Measurements from ENCODE around the gene USP11.
A peak's percentile ranks its signal among the peaks of the same experiment; 100 is the strongest.

Gene USP11

DNA sequence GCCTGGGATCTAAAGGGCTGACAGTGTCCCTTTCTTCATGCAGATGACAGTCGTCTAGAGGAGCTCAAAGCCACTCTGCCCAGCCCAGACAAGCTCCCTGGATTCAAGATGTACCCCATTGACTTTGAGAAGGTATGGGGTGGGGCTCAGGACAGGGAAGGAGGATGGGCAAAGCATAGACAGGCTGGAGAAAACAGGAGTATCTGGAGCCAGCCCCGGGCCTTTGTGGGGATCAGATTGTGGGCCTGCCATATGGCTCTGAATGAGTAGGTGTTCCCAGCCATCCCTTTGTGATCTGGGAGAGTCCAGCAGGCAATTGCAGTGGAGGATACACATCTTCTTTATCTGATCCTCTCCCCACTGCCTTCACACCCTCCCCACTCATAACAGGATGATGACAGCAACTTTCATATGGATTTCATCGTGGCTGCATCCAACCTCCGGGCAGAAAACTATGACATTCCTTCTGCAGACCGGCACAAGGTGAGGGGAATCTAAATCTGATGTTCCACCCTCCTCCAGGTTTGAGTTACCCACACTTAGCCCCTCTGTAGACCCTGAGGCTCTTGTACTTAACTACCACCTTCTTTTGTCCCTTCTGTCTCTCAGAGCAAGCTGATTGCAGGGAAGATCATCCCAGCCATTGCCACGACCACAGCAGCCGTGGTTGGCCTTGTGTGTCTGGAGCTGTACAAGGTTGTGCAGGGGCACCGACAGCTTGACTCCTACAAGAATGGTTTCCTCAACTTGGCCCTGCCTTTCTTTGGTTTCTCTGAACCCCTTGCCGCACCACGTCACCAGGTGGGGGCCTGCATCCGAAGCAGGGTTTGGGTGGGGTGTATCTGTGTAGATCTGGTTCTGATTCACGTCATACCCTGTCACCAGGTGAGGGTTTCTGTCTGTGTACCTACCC is 20.2 kb upstream of the USP11 start:
- no peak for DNase-seq (ENCODE audit: low spot score)
- no peak overlapping the region for H3K27ac ChIP-seq
- no peak for TF ChIP-seq CTCF (IDR thresholded peaks at IDR 0.05)
- no peak overlapping the region for H3K4me3 ChIP-seq

DNA sequence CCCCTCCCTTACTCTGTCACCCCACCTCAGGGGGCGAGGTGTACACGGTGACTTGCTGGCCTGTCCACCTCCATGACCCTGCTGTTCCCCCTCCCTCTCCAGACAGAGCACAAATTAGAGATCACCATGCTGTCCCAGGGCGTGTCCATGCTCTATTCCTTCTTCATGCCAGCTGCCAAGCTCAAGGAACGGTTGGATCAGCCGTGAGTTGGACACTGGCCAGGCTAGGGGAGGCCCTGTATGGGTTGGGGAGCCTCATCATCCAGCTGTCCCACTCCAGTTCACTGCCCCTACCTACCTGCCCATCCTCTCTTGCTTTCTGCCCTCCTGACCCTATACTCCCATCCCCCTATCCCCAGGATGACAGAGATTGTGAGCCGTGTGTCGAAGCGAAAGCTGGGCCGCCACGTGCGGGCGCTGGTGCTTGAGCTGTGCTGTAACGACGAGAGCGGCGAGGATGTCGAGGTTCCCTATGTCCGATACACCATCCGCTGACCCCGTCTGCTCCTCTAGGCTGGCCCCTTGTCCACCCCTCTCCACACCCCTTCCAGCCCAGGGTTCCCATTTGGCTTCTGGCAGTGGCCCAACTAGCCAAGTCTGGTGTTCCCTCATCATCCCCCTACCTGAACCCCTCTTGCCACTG is 18.3 kb upstream of the USP11 start:
- Histone ChIP-seq H3K27ac (no peak overlapping the region), H3K4me3 (no peak overlapping the region)
- DNase-seq (ENCODE audit: low spot score): no peak
- no peak for TF ChIP-seq CTCF (IDR thresholded peaks at IDR 0.05)

GRCh38 chrX:47215291-47215900 is 17.4 kb upstream of the USP11 start:
- no peak for DNase-seq (ENCODE audit: low spot score)
- TF ChIP-seq CTCF (IDR thresholded peaks at IDR 0.05): no peak
- no peak overlapping the region for H3K4me3 ChIP-seq
- no peak overlapping the region for H3K27ac ChIP-seq

GRCh38 chrX:47216393-47216925 is 16.4 kb upstream of the USP11 start:
- H3K4me3 ChIP-seq: no peak overlapping the region
- DNase-seq (ENCODE audit: low spot score): no peak
- no peak for TF ChIP-seq CTCF (IDR thresholded peaks at IDR 0.05)
- peak overlapping the region; percentile 76 to 81 for H3K27ac ChIP-seq

- TF ChIP-seq CTCF (IDR thresholded peaks at IDR 0.05): no peak
- peak overlapping the region; percentile 76 to 81 for H3K27ac ChIP-seq
- DNase-seq (ENCODE audit: low spot score): no peak
- H3K4me3 ChIP-seq: peak overlapping the region; percentile 78
Measured at GRCh38 chrX:47217121-47217851, 15.5 kb upstream of the USP11 start.

- no peak for TF ChIP-seq CTCF (IDR thresholded peaks at IDR 0.05)
Measured at GRCh38 chrX:47217852-47218279, 14.9 kb upstream of the USP11 start.

More at GRCh38 chrX:47217852-47218279, 14.9 kb upstream of the USP11 start:
- peak; percentile 99 for DNase-seq (ENCODE audit: low spot score)
- peak overlapping the region; percentile 78 for H3K4me3 ChIP-seq
- H3K27ac ChIP-seq: peak overlapping the region; percentile 93 to 94

Measured in coronary artery (tissue), 2 donors.